ENCODE results near the gene RFX7. TPM values are rescaled to one million over a fixed set of nuclear protein-coding genes. Genes with fewer than 3 reads are reported as not detected.
"Not testable (repeated sequence)": the region's sequence is repeated elsewhere in the genome, so short reads cannot be mapped to it uniquely, and the experiment has no call there.

Gene RFX7
- total RNA-seq, 1 donor from 2014 or later: 7.2 TPM

DNA sequence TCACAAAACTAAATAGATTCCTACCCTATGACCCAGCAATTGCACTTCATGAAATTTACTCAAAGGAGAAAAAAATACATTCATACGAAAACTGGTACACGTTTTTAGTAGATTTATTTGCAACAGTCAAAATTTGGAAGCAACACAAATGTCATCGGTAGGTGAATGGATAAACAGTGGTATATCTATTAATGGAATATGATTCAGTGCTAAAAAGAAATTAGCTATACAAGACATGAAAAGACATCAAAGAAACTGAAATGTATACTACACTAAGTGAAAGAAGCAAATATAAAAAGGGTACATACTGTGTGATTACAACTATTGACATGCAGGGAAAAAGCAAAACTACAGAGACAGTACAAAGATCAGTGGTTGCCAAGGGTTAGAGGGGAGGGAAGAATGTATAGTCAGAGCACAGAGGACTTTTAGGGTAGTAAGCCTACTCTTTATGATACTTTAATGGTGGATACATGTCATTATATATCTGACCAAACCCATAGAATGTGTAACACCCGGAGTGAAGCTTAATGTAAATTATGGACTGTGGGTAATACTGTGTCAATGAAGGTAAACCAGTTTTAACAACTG is 31.6 kb downstream of the RFX7 start:
- intact Hi-C loops (cut with micrococcal nuclease): no loop called here
- ATAC-seq (no peak), DNase-seq (no peak)

DNA sequence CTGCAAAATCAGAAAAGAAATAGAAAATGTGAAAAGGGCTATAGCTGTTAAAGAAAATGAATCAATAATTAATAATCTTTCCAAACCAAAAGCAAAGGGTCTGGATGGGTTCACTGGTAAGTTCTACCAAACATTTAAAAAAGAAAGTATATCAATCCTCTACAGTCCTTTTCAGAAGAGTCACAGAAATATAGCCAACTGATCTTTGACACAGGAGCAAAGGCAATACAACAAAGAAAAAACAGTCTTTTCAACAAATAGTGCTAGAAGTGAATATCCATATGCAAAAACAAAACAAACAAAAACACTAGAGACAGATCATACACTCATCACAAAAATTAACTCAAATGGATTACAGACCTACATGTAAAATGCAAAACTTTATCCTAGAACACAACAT is 32.6 kb downstream of the RFX7 start:
- intact Hi-C loops (cut with micrococcal nuclease): no loop called here
- no peak for DNase-seq
- no peak for ATAC-seq

DNA sequence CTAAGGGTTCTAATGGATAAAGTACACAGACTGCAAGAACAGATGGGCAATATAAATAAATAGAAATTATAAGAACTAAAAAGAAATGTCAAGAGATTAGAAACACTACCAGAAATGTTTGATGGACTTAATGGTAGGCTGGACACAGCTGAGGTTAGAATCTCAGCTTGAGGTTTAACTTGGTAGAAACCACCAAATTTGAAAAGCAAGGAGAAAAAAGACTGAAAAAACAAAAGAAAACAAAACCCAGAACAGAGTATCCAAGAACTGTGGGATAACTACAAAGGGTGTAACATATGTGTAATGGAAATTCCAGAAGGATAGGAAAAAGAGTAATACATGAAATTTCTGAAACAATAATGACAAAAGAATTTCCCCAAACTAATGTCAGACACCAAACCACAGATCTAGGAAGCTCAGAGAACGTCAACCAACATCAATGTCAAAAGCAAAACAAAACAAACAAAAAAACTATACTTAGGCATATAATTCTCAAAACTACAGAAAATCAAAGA is 35.0 kb downstream of the RFX7 start:
- no peak for DNase-seq
- no peak for ATAC-seq
- intact Hi-C loops (cut with micrococcal nuclease): no loop called here

GRCh38 chr15:56208185-56208584 is 35.5 kb downstream of the RFX7 start:
- no peak for ATAC-seq

DNA sequence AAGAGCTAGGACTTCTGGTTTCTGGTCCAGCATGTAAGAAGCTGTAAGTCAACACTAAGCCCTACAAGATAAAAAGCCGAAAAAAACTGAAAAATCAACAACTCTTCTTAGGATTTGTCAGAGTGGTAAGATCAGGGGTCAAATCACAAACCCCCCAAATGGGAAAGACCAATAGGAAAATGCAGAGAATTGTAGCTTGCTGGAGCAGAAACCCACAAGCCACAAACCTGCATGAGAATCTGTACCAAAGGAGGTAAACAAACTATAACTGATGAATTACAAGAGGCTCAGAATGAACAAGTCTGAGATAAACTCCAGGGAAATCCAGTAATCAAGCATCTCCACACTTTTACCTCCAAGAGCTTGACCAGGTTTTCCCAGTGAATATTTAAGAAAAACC is 36.0 kb downstream of the RFX7 start:
- no peak for DNase-seq
- no peak for ATAC-seq
- intact Hi-C loops (cut with micrococcal nuclease): no loop called here

More at GRCh38 chr15:56208185-56208584, 35.5 kb downstream of the RFX7 start:
- intact Hi-C loops (cut with micrococcal nuclease): no loop called here
- no peak for DNase-seq

DNA sequence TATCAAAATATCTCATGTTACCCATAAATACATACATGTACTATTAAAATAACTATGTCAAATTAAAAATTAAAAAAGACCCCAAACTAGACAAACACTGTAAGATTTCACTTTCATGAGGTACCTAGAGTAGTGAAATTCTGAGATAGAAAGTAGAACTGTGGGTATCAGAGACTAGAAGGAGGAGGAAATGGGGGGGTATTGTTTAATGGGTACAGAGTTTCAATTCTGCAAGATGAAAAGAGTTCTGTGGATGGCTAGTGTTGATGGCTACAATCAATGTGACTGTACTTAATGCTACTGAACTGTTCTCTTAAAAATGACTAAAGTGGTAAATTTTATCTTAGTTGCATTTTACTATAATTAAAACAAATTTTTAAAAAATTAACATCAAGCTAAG is 36.6 kb downstream of the RFX7 start:
- DNase-seq (no peak), ATAC-seq (no peak)
- intact Hi-C loops (cut with micrococcal nuclease): no loop called here

- no peak for ATAC-seq
- intact Hi-C loops (cut with micrococcal nuclease): no loop called here
Measured at GRCh38 chr15:56205061-56205876, 38.4 kb downstream of the RFX7 start.

DNA sequence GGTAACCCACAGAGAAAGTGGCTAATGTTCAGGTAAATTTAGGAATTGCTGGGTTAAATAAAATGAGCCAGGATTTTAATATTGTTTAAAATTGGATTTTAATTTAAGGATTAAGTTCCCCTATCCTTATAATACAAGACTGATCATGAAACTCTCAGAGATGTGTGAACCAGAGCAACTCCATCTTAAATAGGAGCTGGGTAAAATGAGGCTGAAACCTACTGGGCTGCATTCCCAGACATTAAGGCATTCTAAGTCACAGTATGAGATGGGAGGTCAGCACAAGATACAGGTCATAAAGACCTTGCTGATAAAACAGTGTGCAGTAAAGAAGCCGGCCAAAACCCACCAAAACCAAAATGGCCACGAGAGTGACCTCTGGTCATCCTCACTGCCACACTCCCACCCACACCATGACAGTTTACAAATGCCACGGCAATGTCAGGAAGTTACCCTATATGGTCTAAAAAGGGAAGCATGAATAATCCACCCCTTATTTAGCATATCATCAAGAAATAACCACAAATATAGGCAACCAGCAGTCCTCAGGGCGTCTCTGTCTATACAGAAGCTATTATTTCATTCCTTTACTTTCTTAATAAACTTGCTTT is 40.3 kb downstream of the RFX7 start:
- DNase-seq; intact Hi-C loops (cut with micrococcal nuclease); ATAC-seq: not testable (repeated sequence)

More at GRCh38 chr15:56205061-56205876, 38.4 kb downstream of the RFX7 start:
- no peak for DNase-seq

DNA sequence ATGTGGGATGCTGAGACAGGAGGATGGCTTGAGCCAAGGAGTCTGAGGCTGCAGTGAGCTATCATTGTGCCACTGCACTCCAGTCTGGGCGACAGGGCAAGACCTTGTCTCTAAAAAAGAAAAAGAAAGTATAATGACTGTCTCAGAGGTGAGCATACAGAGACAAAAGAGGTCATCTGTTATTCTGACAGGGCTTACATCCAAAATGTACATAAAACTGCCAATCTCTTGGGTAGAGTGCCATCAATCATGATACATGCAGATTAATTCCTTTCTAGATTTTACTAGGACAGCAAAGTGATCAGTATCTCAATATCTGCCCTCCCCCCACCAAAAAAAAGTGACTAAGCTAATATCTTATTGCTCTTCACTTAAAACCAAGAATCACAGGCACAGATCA is 41.0 kb downstream of the RFX7 start:
- intact Hi-C loops (cut with micrococcal nuclease): no loop called here
- DNase-seq (no peak), ATAC-seq (no peak)

DNA sequence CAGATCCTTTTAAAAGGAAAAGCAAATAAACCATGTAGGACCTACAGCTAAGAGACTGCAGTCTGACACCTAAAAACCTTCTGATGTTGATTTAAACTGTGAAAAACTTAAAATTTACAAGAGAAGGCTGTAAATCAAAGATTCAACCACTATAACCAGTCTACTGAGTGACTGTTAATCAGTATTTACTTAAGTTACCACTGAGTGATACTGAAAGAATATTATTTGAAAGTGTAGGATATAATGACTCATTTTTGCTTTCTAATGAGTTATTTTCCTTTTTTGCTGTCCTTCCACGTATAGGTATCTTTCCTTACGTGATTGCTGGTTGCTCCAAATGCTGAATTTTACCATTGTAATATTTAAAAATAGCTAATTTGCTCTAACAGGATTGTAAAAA is 44.6 kb downstream of the RFX7 start:
- intact Hi-C loops (cut with micrococcal nuclease): no loop called here
- no peak for DNase-seq
- no peak for ATAC-seq

DNA sequence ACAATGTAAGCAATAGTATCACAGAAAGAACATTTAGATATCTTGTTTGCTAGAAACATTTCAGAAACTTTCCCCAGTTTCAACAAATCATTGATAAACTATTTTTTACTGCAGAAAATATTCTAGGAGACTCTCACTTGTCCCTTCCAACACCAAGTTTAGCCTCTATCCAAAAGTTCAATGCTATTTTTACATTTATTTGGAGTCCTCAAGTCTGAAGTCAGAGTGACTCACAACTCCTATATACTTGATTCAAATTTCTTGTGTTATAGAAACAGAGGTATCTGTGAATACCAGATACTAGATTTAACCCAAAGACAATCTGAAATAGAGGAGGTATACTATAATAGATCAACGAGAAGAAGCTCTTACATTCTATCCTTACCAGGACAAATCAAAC is 49.6 kb downstream of the RFX7 start:
- ATAC-seq (no peak), DNase-seq (no peak)
- intact Hi-C loops (cut with micrococcal nuclease): no loop called here

DNA sequence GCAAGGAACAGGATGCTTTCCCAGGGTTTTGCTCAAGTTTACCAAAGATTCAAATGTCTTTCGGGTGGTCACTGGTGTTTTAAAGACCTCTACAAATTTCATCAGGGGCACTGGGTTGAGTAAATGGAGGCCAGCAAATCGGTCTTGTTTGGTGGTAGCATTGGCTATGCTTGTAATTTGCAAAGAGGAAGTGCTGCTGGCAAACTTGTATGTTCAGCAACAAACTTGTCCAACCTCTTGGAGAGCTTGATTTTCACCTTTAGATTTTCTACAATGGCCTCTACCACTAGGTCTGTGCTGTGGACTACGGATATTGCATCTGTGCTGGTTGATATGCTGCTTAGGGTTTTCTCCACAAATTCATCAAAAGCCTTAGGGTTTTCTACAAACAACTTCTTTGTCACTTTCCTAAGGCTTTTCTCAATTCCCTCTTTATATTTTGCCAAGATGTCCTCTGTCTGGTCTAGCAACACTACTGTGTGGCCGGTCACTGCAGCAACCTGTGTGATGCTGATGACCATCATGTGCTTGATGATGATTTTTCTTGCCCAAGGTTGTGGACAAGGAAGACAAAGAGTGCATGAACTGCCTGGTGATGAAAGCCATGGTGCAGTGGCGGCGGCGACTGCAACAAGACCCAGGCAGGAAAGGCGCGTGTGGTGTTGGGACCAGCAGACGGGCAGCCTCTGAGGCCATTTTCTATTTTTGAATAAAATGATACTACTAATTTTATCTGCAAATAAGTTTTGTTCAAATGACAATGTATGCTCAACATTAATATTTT is 50.8 kb downstream of the RFX7 start:
- intact Hi-C loops (cut with micrococcal nuclease): no loop called here
- ATAC-seq: no peak

DNA sequence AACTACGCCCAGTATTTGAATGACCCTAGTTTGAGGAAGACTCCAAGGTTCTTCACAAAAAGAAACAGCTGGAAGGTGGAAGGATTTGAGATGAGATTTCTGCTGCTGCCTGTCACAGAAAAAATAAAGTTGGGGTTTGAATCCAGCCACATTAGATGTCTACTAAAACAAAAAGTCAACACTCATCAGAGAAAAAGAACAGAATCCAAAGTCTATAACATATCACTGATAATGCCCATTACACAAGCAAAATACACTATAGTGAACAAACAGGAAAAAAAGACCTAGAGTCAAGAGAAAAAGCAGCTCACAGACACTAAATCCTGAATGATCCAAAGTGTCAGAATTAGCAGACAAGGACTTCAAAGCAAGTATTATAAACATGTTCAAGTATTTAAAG is 56.0 kb downstream of the RFX7 start:
- intact Hi-C loops (cut with micrococcal nuclease): no loop called here
- DNase-seq: no peak
- ATAC-seq: no peak

More for the DNA sequence above, 50.8 kb downstream of the RFX7 start:
- no peak for DNase-seq

DNA sequence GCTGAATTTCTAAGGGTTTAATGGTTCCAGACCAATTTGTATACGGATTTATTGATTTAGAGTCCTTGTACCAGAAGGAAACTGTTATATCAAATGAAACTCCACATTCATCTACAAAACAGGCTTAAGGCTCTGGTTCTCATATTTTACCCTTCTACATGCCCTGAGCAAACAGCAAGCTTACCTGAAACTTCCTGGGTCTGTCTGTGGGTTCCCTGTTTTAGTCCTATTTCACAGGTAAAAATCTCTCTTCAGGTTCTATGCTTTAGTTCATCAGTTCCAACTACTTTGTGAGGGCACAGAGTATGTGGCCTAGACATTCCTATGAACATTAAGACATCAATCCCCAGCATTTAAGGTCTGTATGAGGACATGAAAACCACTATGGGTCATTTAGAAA is 57.7 kb downstream of the RFX7 start:
- intact Hi-C loops (cut with micrococcal nuclease): no loop called here
- DNase-seq (no peak), ATAC-seq (no peak)

DNA sequence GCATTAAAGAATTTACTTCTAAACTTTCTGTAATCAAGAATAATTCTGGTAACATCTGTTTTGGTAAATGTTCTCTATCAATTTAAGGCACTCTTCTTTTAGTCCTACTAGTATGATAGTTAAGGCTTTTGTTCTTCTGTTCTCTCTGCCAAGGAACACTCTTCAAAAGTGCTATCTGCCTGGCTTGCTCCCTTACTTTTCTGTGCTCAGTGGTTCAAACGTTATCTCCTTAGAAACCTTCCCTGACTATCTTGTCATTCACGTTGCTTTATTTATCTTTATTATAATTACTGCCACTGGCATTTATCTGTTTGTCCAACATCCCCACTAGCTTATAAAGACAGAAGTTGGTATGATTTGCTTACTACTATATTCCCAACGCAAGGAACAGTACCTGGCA is 59.2 kb downstream of the RFX7 start:
- no peak for ATAC-seq
- no peak for DNase-seq
- intact Hi-C loops (cut with micrococcal nuclease): no loop called here

DNA sequence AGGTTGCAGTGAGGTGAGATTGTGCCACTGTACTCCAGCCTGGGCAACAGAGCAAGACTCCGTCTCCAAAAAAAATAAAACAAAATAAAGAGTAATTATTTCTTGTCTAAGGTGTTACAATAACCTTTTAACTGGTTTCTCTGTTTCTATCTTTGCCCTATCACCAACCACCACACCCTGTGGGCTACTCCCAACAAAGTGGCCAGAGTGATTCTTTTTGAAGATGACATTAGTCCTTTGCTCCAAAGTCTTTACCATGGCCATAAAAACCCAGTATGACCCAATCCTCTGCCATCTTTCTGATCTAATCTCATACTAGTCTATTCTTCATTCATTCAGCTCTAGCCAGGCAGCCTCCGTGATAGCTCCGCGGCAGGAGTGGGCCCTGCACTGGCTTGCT is 62.8 kb downstream of the RFX7 start:
- ATAC-seq (no peak), DNase-seq (no peak)
- intact Hi-C loops (cut with micrococcal nuclease): no loop called here

DNA sequence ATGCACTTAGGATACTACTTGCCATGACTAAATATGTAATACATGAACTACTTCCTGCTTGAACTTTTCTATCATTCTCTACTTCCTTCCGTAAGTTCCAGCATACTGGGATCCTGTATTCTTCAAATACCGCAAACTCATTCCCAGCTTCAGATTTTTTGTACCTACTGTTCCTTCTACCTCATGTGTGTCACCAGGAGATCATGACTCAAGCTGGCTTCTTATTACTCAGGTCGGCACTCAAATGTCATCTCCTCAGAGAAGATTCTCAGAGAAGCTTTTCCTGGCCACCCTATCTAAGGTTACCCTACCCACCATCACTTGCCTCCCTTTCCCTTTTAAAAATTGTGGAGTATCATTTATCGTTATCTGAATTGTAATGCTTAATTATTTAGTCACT is 66.7 kb downstream of the RFX7 start:
- intact Hi-C loops (cut with micrococcal nuclease): no loop called here
- DNase-seq (no peak), ATAC-seq (no peak)

DNA sequence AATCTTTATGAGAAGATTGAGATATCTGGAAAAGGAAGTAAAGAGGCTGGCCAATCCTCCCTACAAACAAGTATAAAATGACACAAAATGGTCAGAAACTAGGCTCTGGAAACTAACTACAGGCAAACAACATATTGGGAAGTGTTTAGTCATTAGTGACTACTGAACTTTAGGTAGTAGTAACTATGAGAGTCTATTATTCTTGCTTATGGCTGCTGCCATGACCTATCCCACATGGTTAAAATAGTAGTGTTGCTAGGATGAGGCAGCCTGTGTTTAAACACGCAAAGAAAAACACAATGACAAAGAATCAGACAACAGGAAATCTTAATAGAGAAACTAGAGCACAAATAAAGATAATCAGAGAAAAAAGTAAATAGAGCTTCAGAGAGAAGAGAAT is 67.9 kb downstream of the RFX7 start:
- ATAC-seq (no peak), DNase-seq (no peak)
- intact Hi-C loops (cut with micrococcal nuclease): no loop called here

- intact Hi-C loops (cut with micrococcal nuclease): no loop called here
- DNase-seq: no peak
- ATAC-seq: no peak
Measured at GRCh38 chr15:56174649-56175048, 69.0 kb downstream of the RFX7 start.

GRCh38 chr15:56168394-56168793 is 75.3 kb downstream of the RFX7 start:
- DNase-seq: no peak
- no peak for ATAC-seq
- intact Hi-C loops (cut with micrococcal nuclease): no loop called here
